A673 (cell line): ENCODE data around the gene MS4A15. TPM values are rescaled to one million over a fixed set of nuclear protein-coding genes. Genes with fewer than 3 reads are reported as not detected.

Experiments
- BruUV-seq: library from RNA; stranded (reverse); fragments of 400-500 nt; replicated peaks from 2 replicates; lab custom pipeline; 2021; lab: Mats Ljungman, UMichigan
- CTCF ChIA-PET: fragments of 300-600 bp; sonication (Branson Sonifier 250); formaldehyde crosslinking; loops from one replicate; lab custom pipeline; 2022; ENCODE audit warnings: antibody characterized with exemption; lab: Charles Lee
- POLR2A ChIA-PET: fragments of 300-600 bp; sonication (Branson Sonifier 250); formaldehyde crosslinking; loops from one replicate; lab custom pipeline; 2022; ENCODE audit warnings: antibody characterized with exemption; ENCODE audit not compliant: low non-redundant PET; lab: Charles Lee
- DNase-seq: peaks from one replicate; pipeline ENCODE4 v3.0.0-alpha.2; 2015; ENCODE audit warnings: low spot score
- H3K27ac ChIP-seq: fragments of 200-600 bp; sonication (generic); 2 replicates; pipeline ENCODE4 v1.5.1; 2016; ENCODE audit warnings: mixed run types, low read depth, mild to moderate bottlenecking, mixed read lengths, antibody characterized with exemption, low read length; ENCODE audit not compliant: poor library complexity, severe bottlenecking
- H3K27me3 ChIP-seq: fragments of 200-600 bp; sonication (generic); replicated peaks from 2 replicates; pipeline ENCODE4 v1.6.1; 2017; ENCODE audit warnings: mixed run types, low read depth, mild to moderate bottlenecking, mixed read lengths, antibody characterized with exemption, low read length; ENCODE audit not compliant: insufficient read depth, poor library complexity
- H3K36me3 ChIP-seq: fragments of 200-600 bp; sonication (generic); 2 replicates; pipeline ENCODE4 v1.6.1; 2016; ENCODE audit warnings: mixed run types, mild to moderate bottlenecking, mixed read lengths, antibody characterized with exemption, low read length; ENCODE audit not compliant: insufficient read depth, poor library complexity, severe bottlenecking
- H3K4me1 ChIP-seq: fragments of 200-600 bp; sonication (generic); 2 replicates; pipeline ENCODE4 v1.6.1; 2017; ENCODE audit warnings: mixed run types, mild to moderate bottlenecking, mixed read lengths, antibody characterized with exemption, low read length; ENCODE audit not compliant: insufficient read depth, poor library complexity, severe bottlenecking
- H3K4me3 ChIP-seq: fragments of 200-600 bp; sonication (generic); 2 replicates; pipeline ENCODE4 v1.5.1; 2016; ENCODE audit warnings: low read depth, mixed run types, mild to moderate bottlenecking, mixed read lengths, low read length; ENCODE audit not compliant: poor library complexity, severe bottlenecking
- H3K9me3 ChIP-seq: fragments of 200-600 bp; sonication (generic); 2 replicates; pipeline ENCODE4 v1.6.1; 2016; ENCODE audit warnings: mixed run types, low read depth, mild to moderate bottlenecking, mixed read lengths, antibody characterized with exemption, low read length; ENCODE audit not compliant: poor library complexity, severe bottlenecking
- CTCF ChIP-seq: fragments of 300-800, 200-600 bp; sonication (generic); conservative IDR thresholded peaks from 2 replicates; pipeline ENCODE4 v1.5.1; 2017; ENCODE audit warnings: low read depth, mild to moderate bottlenecking, antibody characterized with exemption, low read length, moderate library complexity, mixed read lengths
- EZH2 ChIP-seq: fragments of 200-600 bp; sonication (generic); IDR thresholded peaks from 2 replicates; pipeline ENCODE4 v1.6.1; 2017; ENCODE audit warnings: borderline replicate concordance, low read depth, mild to moderate bottlenecking, mixed read lengths, antibody characterized with exemption, low read length; ENCODE audit not compliant: poor library complexity, severe bottlenecking
- intact Hi-C: fragments of 100-400 bp; cut with micrococcal nuclease; formaldehyde crosslinking; loops from one replicate; pipeline ENCODE4 v1.10.0; 2022; ENCODE audit not compliant: unreplicated experiment
- total RNA-seq: library from RNA; stranded (reverse); gene quantifications from 2 replicates; pipeline ENCODE4 v1.2.3, GENCODE V29; 2021

MS4A15 gene
- total RNA-seq, 1 experiment from 2014 or later, result not detected

DNA sequence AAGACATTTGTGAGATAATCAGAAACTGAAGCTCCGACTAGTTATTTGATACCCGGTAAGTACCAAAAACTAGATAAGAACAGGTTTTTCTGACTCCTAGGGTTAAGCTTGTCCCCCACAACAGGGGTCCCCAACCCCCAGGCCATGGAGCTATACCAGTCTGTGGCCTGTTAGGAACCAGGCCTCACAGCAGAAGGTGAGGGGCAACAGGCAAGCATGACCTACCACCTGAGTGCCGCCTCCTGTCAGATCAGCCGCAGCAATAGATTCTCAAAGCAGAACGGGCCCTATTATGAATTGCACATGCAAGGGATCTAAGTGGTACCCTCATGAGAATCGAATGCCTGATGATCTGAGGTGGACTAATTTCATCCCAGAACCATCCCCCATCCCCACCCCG is 27.2 kb downstream of the MS4A15 start:
- no peak for DNase-seq
- no peak overlapping the region for H3K4me3 ChIP-seq
- intact Hi-C loops, result no loop called here
- no peaks in the 10 kb centered on the region for H3K4me1 ChIP-seq
- no TSS peak for BruUV-seq
- H3K27me3 ChIP-seq, result no peaks in the 10 kb centered on the region
- H3K9me3 ChIP-seq, result no peaks in the 10 kb centered on the region
- no peak for TF ChIP-seq EZH2
- no peak for TF ChIP-seq CTCF
- no peak overlapping the region for H3K27ac ChIP-seq
- POLR2A ChIA-PET, result no interaction called here
- CTCF ChIA-PET, result no interaction called here
- no peaks in the 10 kb centered on the region for H3K36me3 ChIP-seq

- POLR2A ChIA-PET, result no interaction called here
- no peak for DNase-seq
- no peak within 1 kb of the TSS for H3K27ac ChIP-seq
- CTCF ChIA-PET, result no interaction called here
- H3K9me3 ChIP-seq, result no peaks in the 10 kb centered on the region
- no peaks in the 10 kb centered on the region for H3K36me3 ChIP-seq
- TF ChIP-seq CTCF (no peak), EZH2 (no peak)
- H3K4me3 ChIP-seq, result no peak within 1 kb of the TSS
- no peaks in the 10 kb centered on the region for H3K4me1 ChIP-seq
- H3K27me3 ChIP-seq, result no peaks in the 10 kb centered on the region
- no TSS peak for BruUV-seq
- intact Hi-C loops, result no loop called here
Measured at GRCh38 chr11:60785136-60785535, 28.5 kb downstream of the MS4A15 start, which contains the start of gene MS4A10. Gene MS4A10 (plus strand): TSS chr11:60785333. CDS start chr11:60790336, 5,003 bp downstream.

GRCh38 chr11:60785806-60786361 is 29.2 kb downstream of the MS4A15 start:
- ChIA-PET CTCF (no interaction called here), POLR2A (no interaction called here)
- H3K4me3 ChIP-seq, result no peak overlapping the region
- no peak for DNase-seq
- intact Hi-C loops, result no loop called here
- no peak for TF ChIP-seq EZH2
- no TSS peak for BruUV-seq
- H3K4me1 ChIP-seq, result no peaks in the 10 kb centered on the region
- H3K36me3 ChIP-seq, result no peaks in the 10 kb centered on the region
- no peak overlapping the region for H3K27ac ChIP-seq
- H3K27me3 ChIP-seq, result no peaks in the 10 kb centered on the region
- no peaks in the 10 kb centered on the region for H3K9me3 ChIP-seq
